Esophagus squamous epithelium (tissue), 4 donors: ENCODE results near the gene FNDC1.

Experiments used
- CTCF ChIP-seq, 6 experiments: fragments of 450-650 bp in 4 of 6; fragments of 200-600 bp in 2 of 6; sonication (generic) in 2 of 6; IDR thresholded peaks; one replicate each; pipeline ENCODE4 v1.5.1; 2016 to 2019; ENCODE audit warnings: antibody characterized with exemption in 6 of 6, mild to moderate bottlenecking in 4 of 6, moderate library complexity in 4 of 6
- POLR2A ChIP-seq, 4 donors: fragments of 450-650 bp; IDR thresholded peaks; one replicate each; pipeline ENCODE4 v1.6.1; 2017; ENCODE audit warnings: antibody characterized with exemption in 4 of 4, mild to moderate bottlenecking in 4 of 4, moderate library complexity in 3 of 4

GRCh38 chr6:159170999-159171712 lies 2.0 kb downstream of the FNDC1 start:
- TF ChIP-seq CTCF (IDR thresholded peaks at IDR 0.05) (no peak), POLR2A (IDR thresholded peaks at IDR 0.05) (no peak)
